HG02970 (cell line): ENCODE results near the gene TUNAR.

Source experiments
- ATAC-seq: cut with Tn5 transposase; IDR thresholded peaks from one replicate; pipeline ENCODE4 v1.9.1; 2021; ENCODE audit warnings: mild to moderate bottlenecking, moderate library complexity, moderate number of reproducible peaks; ENCODE audit not compliant: unreplicated experiment, low FRiP score

Gene TUNAR

DNA sequence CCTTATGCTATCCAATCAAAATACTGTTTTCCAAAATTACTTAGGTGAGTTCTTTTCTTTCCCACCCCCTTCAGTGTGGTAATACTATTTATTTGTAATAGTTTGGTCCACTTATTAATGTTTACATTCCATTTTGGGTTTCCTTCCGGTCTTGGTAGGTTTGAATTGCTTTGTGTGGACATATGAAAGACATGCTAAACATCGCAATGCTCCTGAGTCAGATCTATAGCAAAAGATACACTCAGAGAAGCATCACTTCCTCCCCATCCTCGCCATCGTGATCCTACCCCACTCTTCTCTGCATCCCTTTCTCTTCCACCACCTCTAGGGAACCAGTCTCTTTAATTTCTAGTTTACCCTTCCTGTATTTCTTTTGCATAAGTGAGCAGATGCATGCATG lies 30.0 kb downstream of the TUNAR start:
- ATAC-seq, result no peak

DNA sequence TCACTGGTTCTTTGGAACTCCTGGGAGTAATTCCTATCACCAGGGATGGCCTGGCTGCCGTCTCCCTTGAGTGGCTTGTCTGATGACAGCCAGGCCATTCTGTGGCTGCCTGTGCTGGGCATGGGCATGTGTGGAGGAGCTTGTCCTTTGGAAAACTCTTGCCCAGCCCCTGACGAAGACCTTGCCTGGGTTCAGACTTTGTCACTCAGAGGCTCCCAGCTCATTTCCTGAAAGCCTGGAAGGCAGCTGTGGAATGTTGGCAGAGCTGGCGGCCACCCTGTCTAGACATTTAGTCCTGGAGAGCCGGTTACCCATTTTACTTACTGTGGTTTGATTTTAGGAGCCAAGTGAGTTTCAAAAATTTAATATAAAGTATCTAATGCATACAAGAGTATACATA lies 34.0 kb downstream of the TUNAR start:
- ATAC-seq, result no peak

- no peak for ATAC-seq
These were observed 34.8 kb downstream of the TUNAR start for GRCh38 chr14:95911456-95911855.

DNA sequence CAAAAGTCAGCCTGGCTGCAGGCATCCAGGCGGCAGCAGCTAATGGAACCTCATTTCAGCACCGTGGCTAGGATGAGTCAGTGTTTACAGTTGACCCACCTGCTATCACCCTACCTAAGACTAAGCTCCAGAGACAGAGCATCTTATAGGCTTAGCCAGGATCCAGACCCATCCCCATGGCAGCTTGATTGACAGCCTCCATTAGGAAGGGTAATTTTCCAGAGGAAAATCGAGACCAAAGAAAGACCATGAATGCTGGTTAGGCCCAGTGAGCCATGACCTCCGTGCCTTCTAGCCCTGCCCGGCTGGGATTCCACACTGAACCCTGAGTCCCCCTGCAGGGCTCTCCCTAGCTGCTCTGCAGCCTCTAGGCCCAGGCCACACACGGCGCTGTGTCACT lies 38.7 kb downstream of the TUNAR start:
- no peak for ATAC-seq

DNA sequence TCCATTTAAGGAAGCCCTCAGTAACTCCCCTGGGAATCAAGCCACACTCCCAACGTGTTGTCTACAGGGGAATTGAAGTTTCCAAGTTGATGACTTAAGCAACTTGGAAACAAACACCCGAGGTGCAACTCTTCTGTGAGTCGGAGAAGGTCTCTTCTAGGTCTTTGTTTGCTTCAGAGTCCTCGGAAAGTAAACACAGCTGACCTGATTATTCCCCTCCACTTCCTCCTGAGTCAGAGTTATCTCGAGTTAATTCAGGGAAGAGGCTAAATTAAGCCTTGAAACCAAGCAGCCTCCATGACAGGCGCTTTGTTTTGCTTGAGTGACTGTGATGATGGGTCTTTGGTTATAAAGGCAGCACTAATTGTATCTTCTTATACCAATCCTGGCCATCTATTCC lies 41.8 kb downstream of the TUNAR start:
- no peak for ATAC-seq

DNA sequence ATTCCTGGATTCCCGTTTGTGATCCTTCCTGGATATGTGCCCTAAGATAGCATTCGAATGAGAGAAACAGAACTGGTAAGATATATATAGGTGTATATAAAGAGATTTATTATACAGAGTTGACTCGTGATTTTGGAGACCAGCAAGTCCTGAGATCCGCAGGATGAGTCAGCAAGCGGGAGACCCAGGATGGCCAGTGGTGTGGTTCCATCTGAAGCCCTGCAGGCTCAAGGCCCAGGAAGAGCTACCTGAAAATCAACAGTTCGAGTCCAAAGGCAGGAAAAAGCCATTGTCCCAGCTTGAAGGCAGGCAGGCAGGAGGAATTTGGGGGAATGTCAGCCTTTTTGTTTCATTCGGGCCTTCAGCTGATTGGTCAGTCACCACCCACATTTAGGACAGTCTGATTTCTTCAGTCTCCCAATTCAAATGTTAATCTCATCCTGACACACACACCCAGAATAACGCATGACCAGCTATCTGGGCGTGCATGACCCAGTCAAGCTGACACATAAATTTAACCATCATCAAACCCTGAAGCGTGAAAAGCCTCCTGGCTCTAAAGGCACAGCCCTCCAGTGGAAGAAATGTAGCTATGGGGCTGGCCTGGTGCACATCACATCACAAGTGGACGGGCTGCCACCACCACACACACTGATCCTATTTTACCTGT lies 44.3 kb downstream of the TUNAR start:
- ATAC-seq, result no peak

- ATAC-seq, result no peak
These were observed 45.4 kb downstream of the TUNAR start for GRCh38 chr14:95922080-95922479.

DNA sequence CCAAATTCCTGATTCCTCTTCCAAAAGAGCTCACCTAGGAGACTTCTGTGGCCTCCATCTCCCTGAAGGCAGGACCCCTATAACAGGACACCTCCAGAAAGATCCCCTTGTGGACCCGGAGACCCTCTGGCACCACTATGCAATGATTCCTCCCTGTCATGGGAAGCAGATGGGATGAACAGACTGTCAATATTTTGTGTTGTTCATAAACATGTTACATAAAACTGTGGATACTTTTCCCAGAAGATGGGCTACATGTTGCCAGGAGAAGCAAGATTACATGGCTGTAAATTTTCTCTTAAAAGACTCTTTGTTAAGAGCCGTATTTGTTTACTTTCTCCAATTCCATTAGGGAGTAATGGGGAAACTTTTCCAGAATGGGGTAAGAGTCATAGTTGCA lies 52.1 kb downstream of the TUNAR start:
- no peak for ATAC-seq

DNA sequence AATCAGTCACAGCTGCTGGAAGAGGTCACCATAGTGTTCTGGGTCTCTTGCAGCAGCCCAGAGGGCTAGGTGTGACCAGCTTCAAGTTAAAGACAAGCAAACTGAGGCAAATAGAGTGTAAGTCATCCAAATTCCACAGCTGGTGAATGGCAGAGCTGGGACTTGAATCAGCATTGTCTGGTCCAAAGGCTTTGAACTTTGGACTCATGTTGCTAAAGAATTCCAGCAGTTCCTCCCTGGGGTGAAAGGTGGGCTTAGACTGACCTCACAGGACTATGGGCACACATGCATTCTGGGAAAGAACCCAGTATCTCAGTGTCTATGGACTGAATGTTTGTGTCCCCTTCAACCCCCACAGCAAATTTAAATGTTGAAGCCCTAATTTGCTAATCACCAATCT lies 54.8 kb downstream of the TUNAR start:
- ATAC-seq, result no peak

DNA sequence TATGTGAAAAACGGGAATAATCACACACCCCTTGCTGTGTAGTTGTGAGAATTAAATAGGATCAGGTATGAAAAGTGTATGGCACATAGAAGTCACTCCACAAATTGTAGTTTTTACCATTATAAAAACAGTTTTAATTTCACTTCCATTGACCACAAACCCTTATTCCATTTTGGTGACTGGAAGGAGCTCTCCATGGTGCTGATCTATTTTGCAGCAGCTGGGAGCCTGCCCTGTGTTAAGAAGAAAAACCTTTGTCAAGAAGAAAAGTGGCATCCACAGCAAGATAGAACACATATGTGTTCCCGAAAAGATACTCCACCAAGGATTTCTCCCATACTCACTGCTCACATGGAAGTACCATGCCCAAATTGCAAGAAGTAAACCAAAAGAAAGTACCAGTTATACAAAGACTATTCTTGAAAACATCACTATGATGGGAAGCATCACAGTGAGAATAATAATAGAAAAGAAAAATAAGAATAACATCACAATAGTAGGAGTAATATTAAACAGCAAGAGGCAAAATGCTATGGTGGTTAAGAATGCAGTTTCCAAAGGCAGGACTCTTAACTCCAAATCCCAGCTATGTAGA lies 58.7 kb downstream of the TUNAR start:
- ATAC-seq, result no peak

- ATAC-seq, result no peak
These were observed 59.4 kb downstream of the TUNAR start for GRCh38 chr14:95936041-95936440.

DNA sequence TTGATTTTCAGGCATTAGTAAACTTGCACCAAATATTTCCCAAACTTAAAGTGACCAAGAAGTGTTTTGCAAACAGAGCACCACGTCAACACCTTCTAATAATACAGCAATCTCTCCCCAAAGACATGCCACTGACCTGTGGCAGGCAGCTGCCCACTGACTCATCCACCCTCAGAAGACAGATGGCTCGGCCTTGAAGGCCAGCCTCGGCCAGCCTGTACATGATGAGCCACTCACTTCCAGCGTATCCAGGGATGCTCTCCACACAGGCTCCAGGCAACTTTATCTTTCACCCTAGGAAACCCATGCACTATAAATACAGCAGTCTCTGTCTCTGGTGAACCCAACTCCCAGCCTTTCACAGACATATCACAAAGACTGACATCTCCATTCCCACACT lies 62.7 kb downstream of the TUNAR start:
- ATAC-seq, result no peak

GRCh38 chr14:95941897-95942296 lies 65.3 kb downstream of the TUNAR start:
- ATAC-seq, result no peak

- ATAC-seq, result no peak
These were observed 67.1 kb downstream of the TUNAR start for GRCh38 chr14:95943699-95944098.

DNA sequence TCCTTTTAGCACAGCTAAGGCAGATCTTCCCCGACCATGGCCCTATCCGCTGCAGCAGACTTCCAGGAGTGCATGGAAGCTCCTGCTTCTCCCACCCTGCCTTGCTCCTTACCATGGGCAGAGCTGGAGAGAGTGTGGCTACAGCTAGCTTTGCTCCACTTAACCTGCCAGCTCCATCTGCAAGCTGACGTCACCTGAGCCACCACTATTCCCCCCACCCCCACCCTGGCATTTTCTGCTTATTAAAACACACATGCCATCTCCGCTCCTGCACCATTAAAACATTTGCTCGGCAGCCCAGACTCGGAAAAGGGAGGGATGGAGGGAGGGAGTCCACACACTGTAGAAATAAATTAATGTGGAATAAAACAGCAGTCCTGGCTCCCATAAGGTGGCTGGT lies 67.8 kb downstream of the TUNAR start:
- no peak for ATAC-seq

DNA sequence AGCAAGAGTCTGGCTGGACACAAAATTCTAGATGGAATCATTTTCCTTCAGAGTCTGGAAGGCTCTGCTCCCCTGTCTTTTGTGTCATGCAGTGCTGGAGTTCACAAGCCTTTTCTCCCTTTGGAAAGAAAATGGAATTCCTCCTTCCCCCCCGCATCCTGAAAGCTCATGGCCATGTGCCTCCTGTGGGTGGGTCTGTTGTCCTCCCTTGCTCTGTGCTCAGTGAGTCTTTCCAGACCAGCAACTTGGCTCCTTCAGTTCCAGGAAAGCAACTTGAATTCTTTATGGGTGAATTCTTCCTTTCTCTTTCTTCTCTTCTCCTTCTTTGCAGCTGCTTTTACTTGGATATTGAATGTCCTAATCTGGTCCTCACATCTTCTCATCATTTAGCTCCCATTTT lies 70.2 kb downstream of the TUNAR start:
- ATAC-seq, result no peak

DNA sequence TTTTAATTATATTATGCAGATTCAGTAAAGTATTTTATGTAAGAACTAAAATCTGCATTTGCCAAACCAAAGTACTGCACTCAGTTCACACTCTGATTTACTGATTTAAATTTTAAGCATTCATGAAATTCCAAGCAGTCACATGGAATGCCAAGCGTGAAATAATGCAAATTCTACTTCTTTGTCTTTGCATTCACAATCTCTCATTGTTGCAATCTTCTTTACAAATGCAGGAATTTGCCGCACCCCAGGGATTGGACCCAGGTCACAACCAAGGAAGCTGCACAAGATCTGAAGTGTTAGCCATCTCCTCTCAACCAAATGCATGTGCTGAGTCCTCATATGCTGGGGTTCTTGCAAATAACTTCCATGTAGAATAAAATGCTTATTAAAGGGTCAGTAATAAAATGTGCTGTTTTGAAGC lies 71.9 kb downstream of the TUNAR start:
- no peak for ATAC-seq

DNA sequence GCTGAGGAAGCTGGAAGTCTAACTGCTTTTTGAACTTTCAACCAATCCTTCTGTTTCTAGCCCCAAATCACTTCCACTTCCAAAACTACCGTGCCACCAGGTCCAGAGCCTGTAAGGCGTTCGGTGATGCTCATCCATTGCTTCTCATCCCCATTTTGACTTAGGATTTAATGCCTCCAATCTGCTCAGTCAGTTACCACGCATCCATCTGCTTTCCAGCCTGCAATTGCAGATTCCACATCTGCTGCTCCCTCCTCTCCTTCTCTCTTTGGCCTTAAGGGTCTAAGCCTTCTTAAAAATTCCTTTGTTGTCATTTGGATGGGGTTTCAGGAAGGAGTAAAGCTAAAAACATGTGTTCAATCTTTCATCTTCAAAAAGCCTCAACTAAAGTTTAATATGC lies 74.7 kb downstream of the TUNAR start:
- ATAC-seq, result no peak

DNA sequence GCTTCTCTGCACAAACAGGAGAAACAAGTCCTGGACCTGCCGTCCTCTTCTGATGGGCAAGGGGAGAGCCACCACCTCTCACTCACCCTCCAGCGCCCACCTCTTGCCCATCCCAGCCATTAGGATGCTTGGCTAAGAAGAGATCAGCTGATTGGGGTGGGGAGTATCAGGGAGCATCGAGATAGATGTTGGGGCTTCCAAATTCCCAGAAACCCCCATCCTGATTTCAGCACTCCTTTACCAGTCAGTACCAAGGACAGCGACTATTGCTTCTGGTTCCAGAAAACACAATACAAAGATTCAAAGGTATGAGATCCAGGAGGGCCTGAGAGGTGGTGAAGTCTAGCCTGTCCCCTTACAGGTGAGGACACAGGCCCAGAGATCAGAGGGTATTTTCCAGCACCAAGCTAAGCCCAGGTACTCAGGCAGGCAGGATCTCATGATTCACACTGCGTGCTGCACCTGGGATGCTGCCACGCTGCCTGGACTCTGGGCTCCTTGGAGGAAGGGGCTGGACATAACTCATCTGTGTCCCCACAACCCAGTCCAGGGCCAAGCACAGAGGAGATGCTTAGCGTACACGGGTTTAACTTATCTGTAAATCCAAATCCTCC lies 76.6 kb downstream of the TUNAR start:
- no peak for ATAC-seq

DNA sequence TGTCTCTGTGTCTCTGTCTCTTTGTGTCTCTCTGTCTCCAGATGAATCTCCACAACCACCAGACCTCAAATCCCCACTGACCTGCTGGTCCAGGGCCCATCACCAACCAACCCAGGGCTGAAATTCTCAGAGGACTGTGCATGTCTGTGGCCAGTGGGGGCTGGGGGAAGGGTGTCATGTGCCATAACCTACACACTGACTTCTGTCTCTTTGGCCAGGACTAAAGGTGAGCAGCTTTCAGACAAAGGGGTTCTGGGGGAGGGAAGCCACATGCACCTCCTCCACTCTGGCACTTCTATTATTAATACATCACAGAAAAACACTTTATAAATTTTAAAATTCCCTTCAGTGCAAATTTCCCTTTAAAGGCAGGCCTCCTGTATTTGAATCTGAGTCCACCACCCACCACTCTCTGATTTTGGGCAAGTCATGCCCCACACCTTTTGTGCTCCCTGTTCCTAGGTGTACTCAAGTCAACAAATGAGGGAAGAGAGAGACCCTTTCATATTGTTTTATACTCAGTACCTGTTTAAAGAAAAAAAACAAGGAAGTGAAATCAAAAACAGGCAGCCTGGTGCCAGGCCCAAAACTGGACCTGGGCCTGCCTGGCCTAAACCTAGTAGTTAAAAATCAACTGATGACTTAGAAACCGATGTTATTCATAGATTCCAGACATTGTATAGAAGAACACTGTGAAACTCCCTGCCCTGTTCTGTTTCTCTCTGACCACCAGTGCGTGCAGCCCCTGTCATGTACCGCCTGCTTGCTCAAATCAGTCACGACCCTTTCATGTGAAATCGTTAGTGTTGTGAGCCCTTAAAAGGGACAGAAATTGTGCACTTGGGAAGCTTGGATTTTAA lies 80.2 kb downstream of the TUNAR start:
- no peak for ATAC-seq

GRCh38 chr14:95958105-95958504 lies 81.5 kb downstream of the TUNAR start:
- ATAC-seq, result no peak
